Keratinocyte (primary cell): Measurements from ENCODE around the gene CEP85L. TPM values are rescaled to one million over a fixed set of nuclear protein-coding genes. Genes with fewer than 3 reads are reported as not detected.

ENCODE experiments used
- DNase-seq: peaks from one replicate; pipeline ENCODE4 v3.0.0-alpha.2; 2011; ENCODE audit warnings: low read depth, missing footprints, low spot score
- FAIRE-seq: peaks from 2 replicates; lab custom pipeline; 2011; peaks lifted over from hg19 to GRCh38; lab: Jason Lieb, UNC
- H2AFZ ChIP-seq: 2 replicates; pipeline ENCODE4 v1.6.0; 2012; ENCODE audit warnings: low read length, control low read depth, inconsistent platforms; ENCODE audit not compliant: control insufficient read depth
- H3K27ac ChIP-seq: 2 replicates; pipeline ENCODE4 v1.5.1; 2011; ENCODE audit warnings: low read length; ENCODE audit not compliant: control insufficient read depth, insufficient read depth
- H3K27me3 ChIP-seq: 3 replicates; pipeline ENCODE4 v1.6.0; 2011; ENCODE audit warnings: low read length; ENCODE audit not compliant: control insufficient read depth, insufficient read depth; ENCODE audit errors: extremely low read depth
- H3K36me3 ChIP-seq, 2 experiments: 2 replicates in 1 of 2; 3 replicates in 1 of 2; pipeline ENCODE4 v1.5.1; 2011; ENCODE audit warnings: low read length in 2 of 2, mild to moderate bottlenecking in 1 of 2; ENCODE audit not compliant: control insufficient read depth in 2 of 2, insufficient read depth in 2 of 2; ENCODE audit errors: extremely low read depth in 1 of 2
- H3K4me1 ChIP-seq: 3 replicates; pipeline ENCODE4 v1.5.1; 2011; ENCODE audit warnings: low read length; ENCODE audit not compliant: control insufficient read depth, insufficient read depth; ENCODE audit errors: extremely low read depth
- H3K4me2 ChIP-seq: 3 replicates; pipeline ENCODE4 v1.6.0; 2011; ENCODE audit warnings: low read depth, low read length; ENCODE audit not compliant: control insufficient read depth, insufficient read depth; ENCODE audit errors: extremely low read depth
- H3K4me3 ChIP-seq, 3 experiments: fragments of 200-600 bp in 1 of 3; sonication (generic) in 1 of 3; 2 replicates in 2 of 3; 3 replicates in 1 of 3; pipeline ENCODE4 v1.5.1; 2011 to 2016; ENCODE audit warnings: low read length in 3 of 3, mild to moderate bottlenecking in 3 of 3, control low read depth in 2 of 3, inconsistent platforms in 1 of 3, low read depth in 1 of 3, mixed read lengths in 1 of 3, mixed run types in 1 of 3, moderate library complexity in 1 of 3; ENCODE audit not compliant: control insufficient read depth in 2 of 3, insufficient read depth in 2 of 3; ENCODE audit errors: extremely low read depth in 1 of 3
- H3K79me2 ChIP-seq: 2 replicates; pipeline ENCODE4 v1.6.0; 2012; ENCODE audit warnings: low read length; ENCODE audit not compliant: control insufficient read depth, insufficient read depth
- H3K9ac ChIP-seq: 3 replicates; pipeline ENCODE4 v1.6.0; 2011; ENCODE audit warnings: low read length; ENCODE audit not compliant: control insufficient read depth, insufficient read depth; ENCODE audit errors: extremely low read depth
- H3K9me1 ChIP-seq: 3 replicates; pipeline ENCODE4 v1.6.0; 2011; ENCODE audit warnings: low read length; ENCODE audit not compliant: control insufficient read depth, insufficient read depth; ENCODE audit errors: extremely low read depth
- H3K9me3 ChIP-seq: 2 replicates; pipeline ENCODE4 v1.5.1; 2012; ENCODE audit warnings: low read depth, low read length; ENCODE audit not compliant: control insufficient read depth
- H4K20me1 ChIP-seq: 3 replicates; pipeline ENCODE4 v1.6.0; 2011; ENCODE audit warnings: low read length; ENCODE audit not compliant: control insufficient read depth, insufficient read depth; ENCODE audit errors: extremely low read depth
- EZH2 ChIP-seq: IDR thresholded peaks from one replicate; pipeline ENCODE4 v1.6.1; 2012; ENCODE audit warnings: inconsistent platforms, mild to moderate bottlenecking, low read length, moderate library complexity
- dilution Hi-C: fragments of 300-500 bp; cut with MboI; formaldehyde crosslinking; loops from one replicate; pipeline ENCODE4 v1.7.0; 2020; ENCODE audit warnings: low sequenced_read_pairs; ENCODE audit not compliant: extremely low pct_ligation_motif_present
- polyA plus RNA-seq, 5 experiments: library from polyadenylated mRNA; depleted of rRNA in 3 of 5; stranded (reverse) in 3 of 5; stranded (forward) in 1 of 5; unstranded in 1 of 5; fragments of >200 nt; gene quantifications; 1 replicate in 1 of 5; 2 replicates in 3 of 5; 3 replicates in 1 of 5; pipeline versions ENCODE4 v1.2.1 to v1.2.3, GENCODE V29; 2011 to 2012; ENCODE audit warnings: missing spikeins in 2 of 5, low read depth in 1 of 5, low replicate concordance in 1 of 5
- TF ChIP-seq, protein P1 (sequence below), 3 experiments: IDR thresholded peaks in 1 of 3; conservative IDR thresholded peaks in 1 of 3; optimal IDR thresholded peaks in 1 of 3; 2 replicates in 2 of 3; 3 replicates in 1 of 3; pipeline versions ENCODE3 to v1.5.1; 2011; ENCODE audit warnings: low read length in 3 of 3, mild to moderate bottlenecking in 3 of 3, moderate library complexity in 2 of 3, control low read depth in 1 of 3, inconsistent platforms in 1 of 3; ENCODE audit not compliant: insufficient read depth in 2 of 3; ENCODE audit errors: extremely low read depth in 1 of 3

Gene CEP85L
- polyA plus RNA-seq, 1 donor (not counting 4 experiments of a cell fraction or from before 2014, with no cell fraction given): 3.5 TPM

- no peak overlapping the region for H3K27ac ChIP-seq
- H3K4me1 ChIP-seq: peaks cover 12% of the 10 kb centered on the region
- H2AFZ ChIP-seq: no peak overlapping the region
- TF ChIP-seq, protein P1, sequence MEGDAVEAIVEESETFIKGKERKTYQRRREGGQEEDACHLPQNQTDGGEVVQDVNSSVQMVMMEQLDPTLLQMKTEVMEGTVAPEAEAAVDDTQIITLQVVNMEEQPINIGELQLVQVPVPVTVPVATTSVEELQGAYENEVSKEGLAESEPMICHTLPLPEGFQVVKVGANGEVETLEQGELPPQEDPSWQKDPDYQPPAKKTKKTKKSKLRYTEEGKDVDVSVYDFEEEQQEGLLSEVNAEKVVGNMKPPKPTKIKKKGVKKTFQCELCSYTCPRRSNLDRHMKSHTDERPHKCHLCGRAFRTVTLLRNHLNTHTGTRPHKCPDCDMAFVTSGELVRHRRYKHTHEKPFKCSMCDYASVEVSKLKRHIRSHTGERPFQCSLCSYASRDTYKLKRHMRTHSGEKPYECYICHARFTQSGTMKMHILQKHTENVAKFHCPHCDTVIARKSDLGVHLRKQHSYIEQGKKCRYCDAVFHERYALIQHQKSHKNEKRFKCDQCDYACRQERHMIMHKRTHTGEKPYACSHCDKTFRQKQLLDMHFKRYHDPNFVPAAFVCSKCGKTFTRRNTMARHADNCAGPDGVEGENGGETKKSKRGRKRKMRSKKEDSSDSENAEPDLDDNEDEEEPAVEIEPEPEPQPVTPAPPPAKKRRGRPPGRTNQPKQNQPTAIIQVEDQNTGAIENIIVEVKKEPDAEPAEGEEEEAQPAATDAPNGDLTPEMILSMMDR (optimal IDR thresholded peaks at IDR 0.05 in 1 of 3, IDR thresholded peaks at IDR 0.05 in 1 of 3, conservative IDR thresholded peaks at IDR 0.05 in 1 of 3; ENCODE audit: extremely low read depth in 1 of 3, insufficient read depth in 2 of 3, low read length in 3 of 3): no peak
- TF ChIP-seq EZH2: no peak
- DNase-seq (no peak), FAIRE-seq (no peak)
- no peaks in the 10 kb centered on the region for H4K20me1 ChIP-seq
- no peaks in the 10 kb centered on the region for H3K27me3 ChIP-seq
- H3K79me2 ChIP-seq: peaks cover 68% of the 10 kb centered on the region
- H3K4me3 ChIP-seq: no peak overlapping the region
- H3K36me3 ChIP-seq: no peaks in the 10 kb centered on the region
- H3K9me3 ChIP-seq: no peaks in the 10 kb centered on the region
- dilution Hi-C loops: no loop called here
- no peak overlapping the region for H3K4me2 ChIP-seq
- H3K9ac ChIP-seq: no peak overlapping the region
- H3K9me1 ChIP-seq: no peaks in the 10 kb centered on the region
These were observed 6.0 kb downstream of the CEP85L start for GRCh38 chr6:118645395-118645794.

DNA sequence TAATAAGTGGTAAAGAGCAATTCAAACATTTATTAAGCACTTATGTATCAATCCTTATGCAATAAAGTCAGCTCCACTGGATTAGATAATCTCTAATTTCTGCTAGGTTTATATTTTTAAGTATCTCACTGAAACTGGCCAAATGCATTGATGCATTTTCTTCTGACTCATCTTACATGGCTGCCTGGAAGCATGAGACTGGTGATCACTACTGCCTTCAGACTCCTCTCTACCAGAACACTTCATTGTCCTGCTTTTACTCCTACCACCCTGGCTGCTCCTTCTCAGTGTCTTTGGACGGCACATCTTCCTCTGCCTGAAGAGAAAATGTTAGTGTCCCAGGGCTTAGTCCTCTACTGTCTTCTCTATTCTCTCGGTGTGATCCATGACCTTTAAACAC, 7.4 kb downstream of the CEP85L start:
- FAIRE-seq (no peak), DNase-seq (no peak)
- Histone ChIP-seq H3K36me3 (no peaks in the 10 kb centered on the region), H3K9me3 (no peaks in the 10 kb centered on the region), H3K4me1 (peaks cover under 1% of the 10 kb centered on the region), H3K27ac (no peak overlapping the region), H3K4me2 (no peak overlapping the region), H3K9ac (no peak overlapping the region), H3K79me2 (peaks cover 61% of the 10 kb centered on the region), H3K4me3 (no peak overlapping the region), H2AFZ (no peak overlapping the region), H3K27me3 (no peaks in the 10 kb centered on the region), H4K20me1 (no peaks in the 10 kb centered on the region), H3K9me1 (no peaks in the 10 kb centered on the region)
- dilution Hi-C loops: no loop called here
- no peak for TF ChIP-seq EZH2
- TF ChIP-seq, protein P1 (optimal IDR thresholded peaks at IDR 0.05 in 1 of 3, IDR thresholded peaks at IDR 0.05 in 1 of 3, conservative IDR thresholded peaks at IDR 0.05 in 1 of 3; ENCODE audit: extremely low read depth in 1 of 3, insufficient read depth in 2 of 3, low read length in 3 of 3): no peak
